Measurements from ENCODE around the gene ANKRD13B. TPM values are rescaled to one million over a fixed set of nuclear protein-coding genes. Genes with fewer than 3 reads are reported as not detected.

ANKRD13B gene
- total and polyA plus RNA-seq, 2 of the 13 experiments (the other 11 are each of a cell fraction or from before 2014, with no cell fraction given) = 1.7 to 1.8 TPM

DNA sequence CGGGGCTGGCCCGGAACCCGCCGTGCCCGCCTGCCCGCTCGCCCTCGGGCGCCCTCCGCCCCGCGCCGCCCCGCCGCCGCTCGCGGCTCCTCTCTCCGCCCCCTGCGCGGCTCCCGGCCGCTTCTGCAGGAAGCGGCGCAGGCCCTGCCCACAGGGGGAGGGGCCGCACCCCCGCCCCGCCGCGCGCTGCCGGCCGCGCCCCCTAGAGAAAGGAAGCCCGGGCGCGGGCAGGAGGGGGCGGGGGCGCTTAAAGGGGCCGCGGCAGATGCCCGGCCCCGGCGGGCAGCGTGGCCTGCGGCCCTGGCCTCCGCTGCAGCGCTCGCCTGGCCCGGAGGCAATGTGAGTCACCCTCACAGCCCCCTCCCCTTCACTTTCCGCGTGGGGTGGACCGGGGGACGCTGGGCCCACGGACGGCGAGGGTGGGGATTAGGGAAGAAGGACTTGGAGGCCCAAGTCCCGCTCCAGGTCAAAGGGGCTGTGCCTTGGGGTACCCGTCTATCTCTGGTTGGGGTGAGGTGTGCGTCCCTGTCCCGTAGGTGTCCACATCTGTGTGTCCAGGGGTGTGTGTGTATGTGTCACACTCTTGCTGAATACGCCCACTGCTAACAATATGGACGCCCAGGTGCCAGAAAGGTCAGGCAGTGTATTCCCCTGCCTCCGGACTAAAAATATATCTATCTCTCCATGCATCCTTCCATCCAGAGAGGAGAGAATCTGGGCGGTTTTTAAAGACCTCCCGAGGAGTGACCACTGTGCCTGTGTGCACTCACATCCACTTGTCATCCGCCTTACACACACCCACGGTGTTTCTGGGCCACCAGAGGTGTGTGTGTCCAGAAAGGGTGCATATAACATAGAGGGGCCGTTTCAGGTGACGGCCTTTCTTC is 3.2 kb upstream of the ANKRD13B start, which contains the start of gene GIT1 (continued):
- TF ChIP-seq, protein P1, sequence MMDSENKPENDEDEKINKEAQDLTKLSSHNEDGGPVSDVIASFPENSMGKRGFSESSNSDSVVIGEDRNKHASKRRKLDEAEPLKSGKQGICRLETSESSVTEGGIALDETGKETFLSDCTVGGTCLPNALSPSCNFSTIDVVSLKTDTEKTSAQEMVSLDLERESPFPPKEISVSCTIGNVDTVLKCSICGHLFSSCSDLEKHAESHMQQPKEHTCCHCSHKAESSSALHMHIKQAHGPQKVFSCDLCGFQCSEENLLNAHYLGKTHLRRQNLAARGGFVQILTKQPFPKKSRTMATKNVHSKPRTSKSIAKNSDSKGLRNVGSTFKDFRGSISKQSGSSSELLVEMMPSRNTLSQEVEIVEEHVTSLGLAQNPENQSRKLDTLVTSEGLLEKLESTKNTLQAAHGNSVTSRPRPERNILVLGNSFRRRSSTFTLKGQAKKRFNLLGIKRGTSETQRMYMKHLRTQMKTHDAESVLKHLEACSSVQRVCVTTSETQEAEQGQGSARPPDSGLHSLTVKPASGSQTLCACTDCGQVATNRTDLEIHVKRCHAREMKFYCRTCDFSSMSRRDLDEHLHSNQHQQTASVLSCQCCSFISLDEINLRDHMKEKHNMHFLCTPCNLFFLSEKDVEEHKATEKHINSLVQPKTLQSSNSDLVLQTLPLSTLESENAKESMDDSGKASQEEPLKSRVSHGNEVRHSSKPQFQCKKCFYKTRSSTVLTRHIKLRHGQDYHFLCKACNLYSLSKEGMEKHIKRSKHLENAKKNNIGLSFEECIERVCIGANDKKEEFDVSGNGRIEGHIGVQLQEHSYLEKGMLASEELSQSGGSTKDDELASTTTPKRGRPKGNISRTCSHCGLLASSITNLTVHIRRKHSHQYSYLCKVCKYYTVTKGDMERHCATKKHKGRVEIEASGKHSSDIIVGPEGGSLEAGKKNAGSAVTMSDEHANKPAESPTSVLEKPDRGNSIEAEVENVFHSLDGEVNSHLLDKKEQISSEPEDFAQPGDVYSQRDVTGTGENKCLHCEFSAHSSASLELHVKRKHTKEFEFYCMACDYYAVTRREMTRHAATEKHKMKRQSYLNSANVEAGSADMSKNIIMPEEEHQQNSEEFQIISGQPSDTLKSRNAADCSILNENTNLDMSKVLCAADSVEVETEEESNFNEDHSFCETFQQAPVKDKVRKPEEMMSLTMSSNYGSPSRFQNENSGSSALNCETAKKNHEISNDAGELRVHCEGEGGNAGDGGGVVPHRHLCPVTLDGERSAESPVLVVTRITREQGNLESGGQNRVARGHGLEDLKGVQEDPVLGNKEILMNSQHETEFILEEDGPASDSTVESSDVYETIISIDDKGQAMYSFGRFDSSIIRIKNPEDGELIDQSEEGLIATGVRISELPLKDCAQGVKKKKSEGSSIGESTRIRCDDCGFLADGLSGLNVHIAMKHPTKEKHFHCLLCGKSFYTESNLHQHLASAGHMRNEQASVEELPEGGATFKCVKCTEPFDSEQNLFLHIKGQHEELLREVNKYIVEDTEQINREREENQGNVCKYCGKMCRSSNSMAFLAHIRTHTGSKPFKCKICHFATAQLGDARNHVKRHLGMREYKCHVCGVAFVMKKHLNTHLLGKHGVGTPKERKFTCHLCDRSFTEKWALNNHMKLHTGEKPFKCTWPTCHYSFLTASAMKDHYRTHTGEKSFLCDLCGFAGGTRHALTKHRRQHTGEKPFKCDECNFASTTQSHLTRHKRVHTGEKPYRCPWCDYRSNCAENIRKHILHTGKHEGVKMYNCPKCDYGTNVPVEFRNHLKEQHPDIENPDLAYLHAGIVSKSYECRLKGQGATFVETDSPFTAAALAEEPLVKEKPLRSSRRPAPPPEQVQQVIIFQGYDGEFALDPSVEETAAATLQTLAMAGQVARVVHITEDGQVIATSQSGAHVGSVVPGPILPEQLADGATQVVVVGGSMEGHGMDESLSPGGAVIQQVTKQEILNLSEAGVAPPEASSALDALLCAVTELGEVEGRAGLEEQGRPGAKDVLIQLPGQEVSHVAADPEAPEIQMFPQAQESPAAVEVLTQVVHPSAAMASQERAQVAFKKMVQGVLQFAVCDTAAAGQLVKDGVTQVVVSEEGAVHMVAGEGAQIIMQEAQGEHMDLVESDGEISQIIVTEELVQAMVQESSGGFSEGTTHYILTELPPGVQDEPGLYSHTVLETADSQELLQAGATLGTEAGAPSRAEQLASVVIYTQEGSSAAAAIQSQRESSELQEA (CRISPR knock-in tag; IDR thresholded peaks at IDR 0.05; ENCODE audit: not compliant biosample characterization) = peak; percentile 79
- TF ChIP-seq STAG1 (CRISPR knock-in tag; IDR thresholded peaks at IDR 0.05) = no peak
- no peak for TF ChIP-seq RAD21 (CRISPR knock-in tag; IDR thresholded peaks at IDR 0.05)
- no peak for TF ChIP-seq ZNF253 (CRISPR knock-in tag; IDR thresholded peaks at IDR 0.05; ENCODE audit: borderline replicate concordance)
- TF ChIP-seq MED8 (CRISPR knock-in tag; IDR thresholded peaks at IDR 0.05; ENCODE audit: insufficient replicate concordance) = no peak
- TF ChIP-seq, protein P2, sequence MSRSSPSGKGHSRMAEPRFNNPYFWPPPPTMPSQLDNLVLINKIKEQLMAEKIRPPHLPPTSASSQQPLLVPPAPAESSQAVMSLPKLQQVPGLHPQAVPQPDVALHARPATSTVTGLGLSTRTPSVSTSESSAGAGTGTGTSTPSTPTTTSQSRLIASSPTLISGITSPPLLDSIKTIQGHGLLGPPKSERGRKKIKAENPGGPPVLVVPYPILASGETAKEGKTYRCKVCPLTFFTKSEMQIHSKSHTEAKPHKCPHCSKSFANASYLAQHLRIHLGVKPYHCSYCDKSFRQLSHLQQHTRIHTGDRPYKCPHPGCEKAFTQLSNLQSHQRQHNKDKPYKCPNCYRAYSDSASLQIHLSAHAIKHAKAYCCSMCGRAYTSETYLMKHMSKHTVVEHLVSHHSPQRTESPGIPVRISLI (CRISPR knock-in tag; IDR thresholded peaks at IDR 0.05; ENCODE audit: borderline replicate concordance) = no peak
- TF ChIP-seq, protein P3, sequence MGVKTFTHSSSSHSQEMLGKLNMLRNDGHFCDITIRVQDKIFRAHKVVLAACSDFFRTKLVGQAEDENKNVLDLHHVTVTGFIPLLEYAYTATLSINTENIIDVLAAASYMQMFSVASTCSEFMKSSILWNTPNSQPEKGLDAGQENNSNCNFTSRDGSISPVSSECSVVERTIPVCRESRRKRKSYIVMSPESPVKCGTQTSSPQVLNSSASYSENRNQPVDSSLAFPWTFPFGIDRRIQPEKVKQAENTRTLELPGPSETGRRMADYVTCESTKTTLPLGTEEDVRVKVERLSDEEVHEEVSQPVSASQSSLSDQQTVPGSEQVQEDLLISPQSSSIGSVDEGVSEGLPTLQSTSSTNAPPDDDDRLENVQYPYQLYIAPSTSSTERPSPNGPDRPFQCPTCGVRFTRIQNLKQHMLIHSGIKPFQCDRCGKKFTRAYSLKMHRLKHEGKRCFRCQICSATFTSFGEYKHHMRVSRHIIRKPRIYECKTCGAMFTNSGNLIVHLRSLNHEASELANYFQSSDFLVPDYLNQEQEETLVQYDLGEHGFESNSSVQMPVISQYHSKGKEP (CRISPR knock-in tag; IDR thresholded peaks at IDR 0.05) = peak; percentile 32; the same call in 1 of the 2 replicates
- no peak for TF ChIP-seq ZBTB8A (CRISPR knock-in tag; IDR thresholded peaks at IDR 0.05; ENCODE audit: borderline replicate concordance, low read depth)
- TF ChIP-seq KAT8 (CRISPR knock-in tag; IDR thresholded peaks at IDR 0.05) = no peak
- TF ChIP-seq, protein P4, sequence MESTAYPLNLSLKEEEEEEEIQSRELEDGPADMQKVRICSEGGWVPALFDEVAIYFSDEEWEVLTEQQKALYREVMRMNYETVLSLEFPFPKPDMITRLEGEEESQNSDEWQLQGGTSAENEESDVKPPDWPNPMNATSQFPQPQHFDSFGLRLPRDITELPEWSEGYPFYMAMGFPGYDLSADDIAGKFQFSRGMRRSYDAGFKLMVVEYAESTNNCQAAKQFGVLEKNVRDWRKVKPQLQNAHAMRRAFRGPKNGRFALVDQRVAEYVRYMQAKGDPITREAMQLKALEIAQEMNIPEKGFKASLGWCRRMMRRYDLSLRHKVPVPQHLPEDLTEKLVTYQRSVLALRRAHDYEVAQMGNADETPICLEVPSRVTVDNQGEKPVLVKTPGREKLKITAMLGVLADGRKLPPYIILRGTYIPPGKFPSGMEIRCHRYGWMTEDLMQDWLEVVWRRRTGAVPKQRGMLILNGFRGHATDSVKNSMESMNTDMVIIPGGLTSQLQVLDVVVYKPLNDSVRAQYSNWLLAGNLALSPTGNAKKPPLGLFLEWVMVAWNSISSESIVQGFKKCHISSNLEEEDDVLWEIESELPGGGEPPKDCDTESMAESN (CRISPR knock-in tag; conservative IDR thresholded peaks at IDR 0.05) = 0 out of 2 replicates have a peak, but pooled peaks have one; percentile 22
- peak; percentile 58; the same call in 1 of the 2 replicates for TF ChIP-seq GABPB1 (CRISPR knock-in tag; IDR thresholded peaks at IDR 0.05)
- TF ChIP-seq EEA1 (CRISPR knock-in tag; IDR thresholded peaks at IDR 0.05; ENCODE audit: borderline replicate concordance) = no peak
- TF ChIP-seq, protein P5, sequence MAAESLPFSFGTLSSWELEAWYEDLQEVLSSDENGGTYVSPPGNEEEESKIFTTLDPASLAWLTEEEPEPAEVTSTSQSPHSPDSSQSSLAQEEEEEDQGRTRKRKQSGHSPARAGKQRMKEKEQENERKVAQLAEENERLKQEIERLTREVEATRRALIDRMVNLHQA (CRISPR knock-in tag; IDR thresholded peaks at IDR 0.05) = no peak
- TF ChIP-seq KDM3A (CRISPR knock-in tag; IDR thresholded peaks at IDR 0.05; ENCODE audit: low read depth) = no peak

Data from HepG2 (cell line).